Suprapubic skin (tissue), 4 donors: ENCODE results near the gene CST3. TPM values are rescaled to one million over a fixed set of nuclear protein-coding genes. Genes with fewer than 3 reads are reported as not detected.

Source experiments
- DNase-seq, 2 donors: peaks; one replicate each; pipeline ENCODE4 v3.0.0-alpha.2; 2019; ENCODE audit warnings: low spot score in 2 of 2
- H3K27ac ChIP-seq: fragments of 200-600 bp; sonication (generic); one replicate; pipeline ENCODE4 v1.5.1; 2019
- H3K27me3 ChIP-seq: fragments of 200-600 bp; sonication (generic); one replicate; pipeline ENCODE4 v1.5.1; 2019
- H3K36me3 ChIP-seq: fragments of 200-600 bp; sonication (generic); one replicate; pipeline ENCODE4 v1.5.1; 2019
- H3K4me1 ChIP-seq: fragments of 200-600 bp; sonication (generic); one replicate; pipeline ENCODE4 v1.5.1; 2019
- H3K4me3 ChIP-seq: fragments of 200-600 bp; sonication (generic); one replicate; pipeline ENCODE4 v1.5.1; 2019; ENCODE audit warnings: mild to moderate bottlenecking
- H3K9me3 ChIP-seq: fragments of 200-600 bp; sonication (generic); one replicate; pipeline ENCODE4 v1.5.1; 2019
- CTCF ChIP-seq, 2 donors: fragments of 200-600 bp in 1 of 2; fragments of 450-650 bp in 1 of 2; sonication (generic) in 1 of 2; IDR thresholded peaks; one replicate each; pipeline ENCODE4 v1.5.1; 2016 to 2019; ENCODE audit warnings: antibody characterized with exemption in 2 of 2, mild to moderate bottlenecking in 1 of 2, moderate library complexity in 1 of 2
- EP300 ChIP-seq: sonication (generic); formaldehyde crosslinking; IDR thresholded peaks from one replicate; pipeline ENCODE4 v1.6.1; 2017; ENCODE audit warnings: antibody characterized with exemption
- POLR2A ChIP-seq, 2 donors: fragments of 450-650 bp; IDR thresholded peaks; one replicate each; pipeline ENCODE4 v1.6.1; 2017; ENCODE audit warnings: antibody characterized with exemption in 2 of 2, mild to moderate bottlenecking in 2 of 2, moderate library complexity in 2 of 2
- POLR2AphosphoS5 ChIP-seq, 3 donors: sonication (generic); formaldehyde crosslinking; IDR thresholded peaks; one replicate each; pipeline ENCODE4 v1.6.1; 2017; ENCODE audit warnings: antibody characterized with exemption in 3 of 3
- WGBS: methylation state at CpG from one replicate; pipeline ENCODE4 v1.1.5; 2018; 5-methylcytosine and 5-hydroxymethylcytosine counted together
- total RNA-seq, 4 donors: library from RNA; depleted of rRNA; stranded (reverse); fragments of >200 nt; gene quantifications; one replicate each; pipeline ENCODE4 v1.1.0, GENCODE V29; 2016

CST3 gene
- total RNA-seq, 4 donors from 2014 or later: 258 to 476 (median 386) TPM

GRCh38 chr20:23601715-23602114, 36.0 kb downstream of the CST3 start:
- 76% methylated on average over 3 of the region's 4 CpGs for WGBS
- TF ChIP-seq POLR2AphosphoS5 (IDR thresholded peaks at IDR 0.05): no peak
- no peak for TF ChIP-seq CTCF (IDR thresholded peaks at IDR 0.05)
- TF ChIP-seq POLR2A (IDR thresholded peaks at IDR 0.05): no peak
- TF ChIP-seq EP300: no peak

GRCh38 chr20:23598481-23598880, 39.3 kb downstream of the CST3 start:
- no peaks in the 10 kb centered on the region for H3K27me3 ChIP-seq
- no peaks in the 10 kb centered on the region for H3K4me1 ChIP-seq
- H3K36me3 ChIP-seq: no peaks in the 10 kb centered on the region
- no peak overlapping the region for H3K4me3 ChIP-seq
- no peak overlapping the region for H3K27ac ChIP-seq
- DNase-seq: no peak
- no peak for TF ChIP-seq EP300
- no peak for TF ChIP-seq POLR2AphosphoS5 (IDR thresholded peaks at IDR 0.05)
- TF ChIP-seq POLR2A (IDR thresholded peaks at IDR 0.05): no peak
- no peak for TF ChIP-seq CTCF (IDR thresholded peaks at IDR 0.05)
- no peaks in the 10 kb centered on the region for H3K9me3 ChIP-seq

More at GRCh38 chr20:23601715-23602114, 36.0 kb downstream of the CST3 start:
- H3K4me3 ChIP-seq: no peak overlapping the region
- H3K9me3 ChIP-seq: no peaks in the 10 kb centered on the region
- H3K4me1 ChIP-seq: peaks cover 4% of the 10 kb centered on the region
- H3K27ac ChIP-seq: no peak overlapping the region
- no peaks in the 10 kb centered on the region for H3K27me3 ChIP-seq
- DNase-seq: no peak
- H3K36me3 ChIP-seq: no peaks in the 10 kb centered on the region

- H3K36me3 ChIP-seq: no peaks in the 10 kb centered on the region
Observed at GRCh38 chr20:23596579-23597250, 41.0 kb downstream of the CST3 start.

GRCh38 chr20:23595941-23596340, 41.8 kb downstream of the CST3 start:
- 94% methylated on average over 1 of the region's 1 CpG for whole genome bisulfite sequencing

More at GRCh38 chr20:23596579-23597250, 41.0 kb downstream of the CST3 start:
- Histone ChIP-seq H3K27me3 (no peaks in the 10 kb centered on the region), H3K4me1 (no peaks in the 10 kb centered on the region), H3K9me3 (no peaks in the 10 kb centered on the region), H3K27ac (no peak overlapping the region), H3K4me3 (no peak overlapping the region)
- no peak for TF ChIP-seq CTCF (IDR thresholded peaks at IDR 0.05)
- no peak for TF ChIP-seq EP300
- TF ChIP-seq POLR2A (IDR thresholded peaks at IDR 0.05): no peak
- no peak for TF ChIP-seq POLR2AphosphoS5 (IDR thresholded peaks at IDR 0.05)
- WGBS: 70% methylated on average over 2 of the region's 2 CpGs
- DNase-seq: no peak

More at GRCh38 chr20:23595941-23596340, 41.8 kb downstream of the CST3 start:
- no peak for DNase-seq
- H3K4me3 ChIP-seq: no peak overlapping the region
- no peaks in the 10 kb centered on the region for H3K36me3 ChIP-seq
- no peaks in the 10 kb centered on the region for H3K9me3 ChIP-seq
- H3K27me3 ChIP-seq: no peaks in the 10 kb centered on the region
- no peaks in the 10 kb centered on the region for H3K4me1 ChIP-seq
- TF ChIP-seq POLR2AphosphoS5 (IDR thresholded peaks at IDR 0.05) (no peak), CTCF (IDR thresholded peaks at IDR 0.05) (no peak), EP300 (no peak), POLR2A (IDR thresholded peaks at IDR 0.05) (no peak)
- H3K27ac ChIP-seq: no peak overlapping the region
